ENCODE data around the gene MAP6D1.

- TF ChIP-seq CTCF (IDR thresholded peaks at IDR 0.05; ENCODE audit: borderline replicate concordance, extremely low read depth, low read length, poor library complexity, severe bottlenecking): no peak
- TF ChIP-seq EZH2 (IDR thresholded peaks at IDR 0.05; ENCODE audit: borderline replicate concordance, low read depth, low read length, severe bottlenecking): no peak
These were observed 43.4 kb upstream of the MAP6D1 start for GRCh38 chr3:183868796-183869195.

Data from DND-41 (cell line).